Measurements from ENCODE around the gene WNT6. TPM values are rescaled to one million over a fixed set of nuclear protein-coding genes. Genes with fewer than 3 reads are reported as not detected.

Gene WNT6
- total RNA-seq: not detected in 2 replicates

DNA sequence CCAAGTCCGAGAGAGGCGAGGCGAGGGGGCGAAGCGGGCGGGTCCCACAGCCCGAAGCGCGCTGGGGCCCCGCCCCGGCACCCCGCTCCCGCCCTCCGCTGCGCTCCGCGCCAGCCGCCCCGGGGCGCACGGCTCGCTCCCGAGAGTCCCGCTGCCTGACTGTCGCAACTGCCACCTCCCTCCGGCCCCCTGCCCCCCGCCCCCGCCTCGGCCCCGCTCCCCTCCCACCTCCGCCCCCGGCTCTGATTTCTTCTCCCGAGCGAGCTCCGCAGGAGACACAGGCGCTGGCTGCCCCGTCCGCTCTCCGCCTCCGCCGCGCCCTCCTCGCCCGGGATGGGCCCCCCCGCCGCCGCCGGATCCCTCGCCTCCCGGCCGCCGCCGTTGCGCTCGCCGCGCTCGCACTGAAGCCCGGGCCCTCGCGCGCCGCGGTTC is at the start of gene WNT6:
TSS of gene WNT6 (plus strand) at position 250 of the 432 bp plus-strand sequence. CDS start 233 bp downstream, outside the sequence.
- no peak for DNase-seq (ENCODE audit: low read depth)
- TF ChIP-seq, protein P1, sequence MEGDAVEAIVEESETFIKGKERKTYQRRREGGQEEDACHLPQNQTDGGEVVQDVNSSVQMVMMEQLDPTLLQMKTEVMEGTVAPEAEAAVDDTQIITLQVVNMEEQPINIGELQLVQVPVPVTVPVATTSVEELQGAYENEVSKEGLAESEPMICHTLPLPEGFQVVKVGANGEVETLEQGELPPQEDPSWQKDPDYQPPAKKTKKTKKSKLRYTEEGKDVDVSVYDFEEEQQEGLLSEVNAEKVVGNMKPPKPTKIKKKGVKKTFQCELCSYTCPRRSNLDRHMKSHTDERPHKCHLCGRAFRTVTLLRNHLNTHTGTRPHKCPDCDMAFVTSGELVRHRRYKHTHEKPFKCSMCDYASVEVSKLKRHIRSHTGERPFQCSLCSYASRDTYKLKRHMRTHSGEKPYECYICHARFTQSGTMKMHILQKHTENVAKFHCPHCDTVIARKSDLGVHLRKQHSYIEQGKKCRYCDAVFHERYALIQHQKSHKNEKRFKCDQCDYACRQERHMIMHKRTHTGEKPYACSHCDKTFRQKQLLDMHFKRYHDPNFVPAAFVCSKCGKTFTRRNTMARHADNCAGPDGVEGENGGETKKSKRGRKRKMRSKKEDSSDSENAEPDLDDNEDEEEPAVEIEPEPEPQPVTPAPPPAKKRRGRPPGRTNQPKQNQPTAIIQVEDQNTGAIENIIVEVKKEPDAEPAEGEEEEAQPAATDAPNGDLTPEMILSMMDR (conservative IDR thresholded peaks at IDR 0.05; ENCODE audit: low read depth, low read length): no peak
- H3K4me3 ChIP-seq (ENCODE audit: low read depth, low read length): peak within 1 kb of the TSS; percentile 40

DNA sequence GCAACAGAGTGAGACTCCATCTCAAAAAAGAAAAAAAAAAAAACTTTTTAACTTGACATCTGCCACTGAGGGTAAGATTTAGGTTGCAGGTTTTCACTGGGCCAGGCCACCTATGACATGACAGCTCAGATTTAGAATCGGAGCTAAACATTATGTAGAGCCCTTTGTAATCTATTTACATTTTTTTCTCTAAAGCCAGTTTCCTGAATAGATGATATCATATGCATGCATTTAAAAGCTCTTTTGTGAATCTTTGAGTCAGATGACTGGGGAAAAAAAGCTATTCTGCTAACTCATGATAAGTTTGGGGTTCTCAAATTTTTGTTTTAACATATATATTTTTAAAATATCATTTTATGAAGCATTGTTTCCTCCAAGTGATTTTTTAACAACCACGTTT is 49.3 kb upstream of the WNT6 start:
- DNase-seq (ENCODE audit: low read depth): no peak
- no peak overlapping the region for H3K4me3 ChIP-seq (ENCODE audit: low read depth, low read length)
- TF ChIP-seq, protein P1 (conservative IDR thresholded peaks at IDR 0.05; ENCODE audit: low read depth, low read length): no peak

DNA sequence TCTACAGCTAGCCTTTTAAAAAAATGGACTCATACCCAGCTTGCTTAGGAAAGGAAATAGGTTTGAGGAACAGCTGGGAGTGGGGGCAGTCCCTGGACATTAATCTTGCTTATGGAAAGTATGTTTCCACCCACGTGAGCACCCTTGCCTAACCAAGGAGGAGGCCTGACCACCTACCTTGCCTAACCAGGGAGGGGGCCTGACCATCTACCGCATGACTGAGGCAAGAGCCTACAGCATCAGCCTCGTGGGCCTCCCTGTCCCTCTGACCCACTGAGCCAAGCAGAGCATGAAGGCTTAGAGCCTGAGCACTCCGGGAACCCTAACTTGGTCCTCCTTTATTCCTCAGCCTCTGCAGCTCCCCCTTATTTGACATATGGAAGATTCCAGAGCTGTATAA is 48.2 kb upstream of the WNT6 start:
- TF ChIP-seq, protein P1 (conservative IDR thresholded peaks at IDR 0.05; ENCODE audit: low read depth, low read length): no peak
- no peak for DNase-seq (ENCODE audit: low read depth)
- H3K4me3 ChIP-seq (ENCODE audit: low read depth, low read length): no peak overlapping the region

DNA sequence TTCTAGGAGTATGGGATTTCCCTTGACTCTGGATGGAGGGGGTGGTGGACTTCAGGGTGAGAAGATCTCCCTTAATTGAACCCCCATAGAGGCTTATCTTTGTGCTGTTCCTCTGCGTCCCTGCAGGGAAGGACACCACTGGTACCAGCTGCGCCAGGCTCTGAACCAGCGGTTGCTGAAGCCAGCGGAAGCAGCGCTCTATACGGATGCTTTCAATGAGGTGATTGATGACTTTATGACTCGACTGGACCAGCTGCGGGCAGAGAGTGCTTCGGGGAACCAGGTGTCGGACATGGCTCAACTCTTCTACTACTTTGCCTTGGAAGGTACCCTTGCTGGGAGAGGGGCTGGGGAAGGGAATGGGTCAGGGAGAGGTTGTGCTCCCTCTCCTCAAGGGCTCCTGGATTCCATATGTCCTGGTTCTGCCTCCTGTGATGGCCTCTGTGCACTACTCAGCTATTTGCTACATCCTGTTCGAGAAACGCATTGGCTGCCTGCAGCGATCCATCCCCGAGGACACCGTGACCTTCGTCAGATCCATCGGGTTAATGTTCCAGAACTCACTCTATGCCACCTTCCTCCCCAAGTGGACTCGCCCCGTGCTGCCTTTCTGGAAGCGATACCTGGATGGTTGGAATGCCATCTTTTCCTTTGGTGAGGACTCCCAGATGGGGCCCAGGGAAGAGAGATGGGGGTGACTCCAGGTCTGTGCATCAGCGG is 47.3 kb upstream of the WNT6 start:
- no peak for DNase-seq (ENCODE audit: low read depth)
- TF ChIP-seq, protein P1 (conservative IDR thresholded peaks at IDR 0.05; ENCODE audit: low read depth, low read length): no peak
- no peak overlapping the region for H3K4me3 ChIP-seq (ENCODE audit: low read depth, low read length)

DNA sequence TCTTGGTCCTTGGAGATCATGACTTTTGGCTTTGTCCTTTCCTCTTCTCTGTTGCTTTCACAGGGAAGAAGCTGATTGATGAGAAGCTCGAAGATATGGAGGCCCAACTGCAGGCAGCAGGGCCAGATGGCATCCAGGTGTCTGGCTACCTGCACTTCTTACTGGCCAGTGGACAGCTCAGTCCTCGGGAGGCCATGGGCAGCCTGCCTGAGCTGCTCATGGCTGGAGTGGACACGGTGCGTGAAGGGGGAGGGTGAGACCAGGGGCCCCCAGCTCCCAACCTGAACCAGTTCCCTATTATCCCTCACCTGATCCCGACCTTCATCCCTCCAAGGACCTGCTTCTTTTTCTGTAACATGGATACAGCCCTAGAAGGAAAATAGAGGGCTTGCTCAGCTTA is 46.7 kb upstream of the WNT6 start:
- H3K4me3 ChIP-seq (ENCODE audit: low read depth, low read length): no peak overlapping the region
- TF ChIP-seq, protein P1 (conservative IDR thresholded peaks at IDR 0.05; ENCODE audit: low read depth, low read length): no peak
- no peak for DNase-seq (ENCODE audit: low read depth)

DNA sequence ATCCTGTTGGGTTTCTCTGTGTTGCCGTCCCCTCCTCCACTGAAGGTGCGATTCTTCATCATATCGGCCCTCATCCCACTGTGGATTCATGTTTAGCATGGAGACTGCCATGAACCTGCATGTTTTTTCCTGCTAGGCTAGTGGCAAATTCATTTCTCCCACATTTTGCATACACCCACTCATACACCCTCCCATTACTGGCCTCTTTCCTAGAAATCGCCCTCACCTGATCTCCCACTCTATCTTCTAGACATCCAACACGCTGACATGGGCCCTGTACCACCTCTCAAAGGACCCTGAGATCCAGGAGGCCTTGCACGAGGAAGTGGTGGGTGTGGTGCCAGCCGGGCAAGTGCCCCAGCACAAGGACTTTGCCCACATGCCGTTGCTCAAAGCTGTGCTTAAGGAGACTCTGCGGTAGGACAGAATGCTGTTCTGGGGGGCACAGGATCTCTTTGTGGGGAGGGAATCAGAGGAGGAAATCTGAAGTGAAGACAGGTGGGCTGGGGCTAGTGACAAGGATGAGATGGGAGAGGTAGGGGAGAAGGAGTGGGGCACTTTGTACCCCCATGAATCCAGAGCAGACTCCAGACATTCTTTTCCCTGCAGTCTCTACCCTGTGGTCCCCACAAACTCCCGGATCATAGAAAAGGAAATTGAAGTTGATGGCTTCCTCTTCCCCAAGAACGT is 45.7 kb upstream of the WNT6 start:
- TF ChIP-seq, protein P1 (conservative IDR thresholded peaks at IDR 0.05; ENCODE audit: low read depth, low read length): no peak
- no peak for DNase-seq (ENCODE audit: low read depth)
- H3K4me3 ChIP-seq (ENCODE audit: low read depth, low read length): no peak overlapping the region
